ENCODE results near the gene SEMA3B. TPM values are rescaled to one million over a fixed set of nuclear protein-coding genes. Genes with fewer than 3 reads are reported as not detected.

The SEMA3B gene
- total RNA-seq, 1 experiment from 2014 or later: 6.4 TPM

GRCh38 chr3:50246517-50246954, 22.4 kb upstream of the SEMA3B start:
- peak overlapping the region in 1 of 2 experiments; percentile 49; a peak in 2 of 5 replicates for H3K4me3 Mint-ChIP-seq
- H3K27me3 Mint-ChIP-seq (ENCODE audit: low read depth): no peaks in the 10 kb centered on the region
- TF ChIP-seq, protein P1, sequence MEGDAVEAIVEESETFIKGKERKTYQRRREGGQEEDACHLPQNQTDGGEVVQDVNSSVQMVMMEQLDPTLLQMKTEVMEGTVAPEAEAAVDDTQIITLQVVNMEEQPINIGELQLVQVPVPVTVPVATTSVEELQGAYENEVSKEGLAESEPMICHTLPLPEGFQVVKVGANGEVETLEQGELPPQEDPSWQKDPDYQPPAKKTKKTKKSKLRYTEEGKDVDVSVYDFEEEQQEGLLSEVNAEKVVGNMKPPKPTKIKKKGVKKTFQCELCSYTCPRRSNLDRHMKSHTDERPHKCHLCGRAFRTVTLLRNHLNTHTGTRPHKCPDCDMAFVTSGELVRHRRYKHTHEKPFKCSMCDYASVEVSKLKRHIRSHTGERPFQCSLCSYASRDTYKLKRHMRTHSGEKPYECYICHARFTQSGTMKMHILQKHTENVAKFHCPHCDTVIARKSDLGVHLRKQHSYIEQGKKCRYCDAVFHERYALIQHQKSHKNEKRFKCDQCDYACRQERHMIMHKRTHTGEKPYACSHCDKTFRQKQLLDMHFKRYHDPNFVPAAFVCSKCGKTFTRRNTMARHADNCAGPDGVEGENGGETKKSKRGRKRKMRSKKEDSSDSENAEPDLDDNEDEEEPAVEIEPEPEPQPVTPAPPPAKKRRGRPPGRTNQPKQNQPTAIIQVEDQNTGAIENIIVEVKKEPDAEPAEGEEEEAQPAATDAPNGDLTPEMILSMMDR (conservative IDR thresholded peaks at IDR 0.05): peak; percentile 23; the same call in 2 of the 3 replicates
- Histone ChIP-seq H3K79me2 (ENCODE audit: insufficient read depth, low read length) (peaks cover 26% of the 10 kb centered on the region; the same call in 1 of the 2 replicates), H3K56ac (ENCODE audit: insufficient read length, low read depth, low read length) (no peak overlapping the region), H4K91ac (ENCODE audit: insufficient read length, low read depth, low read length) (no peak overlapping the region), H3K23me2 (ENCODE audit: insufficient read length, low read depth, low read length, poor library complexity, severe bottlenecking) (no peaks in the 10 kb centered on the region), H2BK15ac (ENCODE audit: low read depth, low read length) (no peak overlapping the region), H4K20me1 (ENCODE audit: control insufficient read depth, insufficient read depth, insufficient read length) (peaks cover 3% of the 10 kb centered on the region), H3K14ac (ENCODE audit: insufficient read depth, low read length) (peak overlapping the region; percentile 51), H2BK20ac (ENCODE audit: low read depth, low read length, poor library complexity, severe bottlenecking) (no peak overlapping the region), H2AK5ac (ENCODE audit: insufficient read length, low read length) (no peak overlapping the region), H3K9me3 (ENCODE audit: control insufficient read depth, low read depth, low read length) (no peaks in the 10 kb centered on the region), H3K9ac (ENCODE audit: extremely low read depth, insufficient read length, low read length) (no peak overlapping the region), H2BK12ac (ENCODE audit: insufficient read length, low read depth, low read length) (no peak overlapping the region), H3T11ph (ENCODE audit: low read length) (no peak overlapping the region), H3K23ac (ENCODE audit: insufficient read length, low read depth, low read length) (no peak overlapping the region), H2BK120ac (ENCODE audit: low read depth, low read length, poor library complexity, severe bottlenecking) (no peak overlapping the region), H4K8ac (replicated peaks; ENCODE audit: insufficient read length, low read depth, low read length) (no peak overlapping the region), H4K5ac (ENCODE audit: insufficient read length, low read depth, low read length) (no peak overlapping the region), H3K27ac (ENCODE audit: insufficient read length, low read depth, low read length) (no peak overlapping the region), H3K4me1 (ENCODE audit: insufficient read depth, low read length) (peaks cover 9% of the 10 kb centered on the region; the same call in 1 of the 2 replicates), H3K4me2 (ENCODE audit: insufficient read depth, insufficient read length, low read length) (no peak overlapping the region), H2AFZ (ENCODE audit: low read length) (no peak overlapping the region), H3K18ac (ENCODE audit: insufficient read length, low read depth, low read length) (peak overlapping the region; percentile 64), H3K79me1 (ENCODE audit: insufficient read depth, low read depth, low read length, poor library complexity, severe bottlenecking) (peaks cover 14% of the 10 kb centered on the region), H3K4ac (ENCODE audit: low read depth, low read length) (no peak overlapping the region), H3K27me3 (ENCODE audit: insufficient read depth, low read length) (no peaks in the 10 kb centered on the region), H2BK5ac (ENCODE audit: insufficient read length, low read length) (no peak overlapping the region)
- peak; percentile 63 for DNase-seq
- WGBS (ENCODE audit: extremely low coverage, insufficient read length, low lambda C conversion rate): no CpG with 5 or more reads among the region's 10 CpGs
- no peaks in the 10 kb centered on the region for H3K9me3 Mint-ChIP-seq
- peak overlapping the region; percentile 90 to 94 (median 92) for H3K27ac Mint-ChIP-seq
- peaks cover 8 to 33% (median 29%) of the 10 kb centered on the region in 3 experiments for H3K36me3 Mint-ChIP-seq (ENCODE audit: insufficient read depth in 1 of 3, low read depth in 3 of 3)
- H3K4me1 Mint-ChIP-seq: peaks cover 51 to 60% of the 10 kb centered on the region in 2 experiments
